HG03139 (cell line): Measurements from ENCODE around the gene ECM1.

ENCODE experiments used
- ATAC-seq: cut with Tn5 transposase; IDR thresholded peaks from one replicate; pipeline ENCODE4 v1.9.1; 2021; ENCODE audit not compliant: unreplicated experiment

The ECM1 gene

DNA sequence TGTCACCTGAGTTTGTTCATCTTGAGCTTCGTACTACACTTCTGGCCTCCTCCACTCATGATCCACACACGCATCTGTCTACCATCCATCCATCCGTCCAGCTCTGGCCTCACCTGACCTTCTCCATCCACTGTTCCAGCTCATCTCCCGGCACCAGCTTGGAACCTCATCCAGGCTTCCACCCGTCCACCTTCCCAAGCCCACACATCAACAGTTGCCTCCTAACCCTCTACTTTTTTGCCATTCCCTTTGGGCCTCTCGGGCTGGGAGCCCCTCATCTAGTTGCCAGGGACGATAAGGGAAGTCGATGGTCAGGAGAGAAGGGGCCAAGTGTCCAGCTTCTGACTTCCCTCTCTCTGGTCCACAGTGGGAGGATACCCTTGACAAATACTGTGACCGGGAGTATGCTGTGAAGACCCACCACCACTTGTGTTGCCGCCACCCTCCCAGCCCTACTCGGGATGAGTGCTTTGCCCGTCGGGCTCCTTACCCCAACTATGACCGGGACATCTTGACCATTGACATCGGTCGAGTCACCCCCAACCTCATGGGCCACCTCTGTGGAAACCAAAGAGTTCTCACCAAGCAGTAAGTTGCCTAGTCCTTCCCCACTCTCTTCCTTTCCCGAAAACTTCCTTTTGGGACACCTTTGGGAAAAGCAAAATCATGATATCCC, 4.2 kb downstream of the ECM1 start:
- no peak for ATAC-seq

DNA sequence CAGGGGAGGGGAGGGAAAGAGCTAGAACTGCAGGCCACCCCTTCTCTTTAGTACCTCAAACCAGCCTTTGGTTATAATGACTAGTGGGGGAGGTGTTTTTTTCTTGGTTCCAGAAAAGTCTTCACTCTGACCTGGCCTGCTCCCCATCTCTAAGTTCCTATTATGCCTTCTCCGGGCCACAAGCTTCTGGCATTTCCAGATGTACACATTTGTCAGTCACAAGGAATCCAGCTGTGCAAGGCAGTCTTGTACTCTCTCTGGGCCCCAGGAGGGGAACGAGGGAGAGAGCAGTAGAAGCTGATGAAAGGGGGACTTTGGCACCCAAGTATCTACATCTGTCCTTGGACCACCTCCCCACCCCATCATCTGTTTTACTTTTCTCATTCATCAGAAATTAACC, 4.9 kb downstream of the ECM1 start:
- no peak for ATAC-seq

DNA sequence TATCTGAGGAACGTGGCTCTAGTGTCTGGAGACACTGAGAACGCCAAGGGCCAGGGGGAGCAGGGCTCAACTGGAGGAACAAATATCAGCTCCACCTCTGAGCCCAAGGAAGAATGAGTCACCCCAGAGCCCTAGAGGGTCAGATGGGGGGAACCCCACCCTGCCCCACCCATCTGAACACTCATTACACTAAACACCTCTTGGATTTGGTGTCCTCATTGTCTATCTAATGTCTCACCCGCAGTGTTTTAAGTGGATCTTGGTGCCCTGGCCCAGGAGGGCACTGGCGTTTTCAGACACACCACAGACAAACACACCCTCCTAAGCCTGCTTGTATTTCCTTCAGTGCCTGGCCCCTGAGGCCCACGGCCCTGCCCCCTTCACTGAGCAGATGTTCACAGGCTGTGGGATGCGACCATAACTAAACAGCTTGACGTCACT, 5.5 kb downstream of the ECM1 start:
- no peak for ATAC-seq

DNA sequence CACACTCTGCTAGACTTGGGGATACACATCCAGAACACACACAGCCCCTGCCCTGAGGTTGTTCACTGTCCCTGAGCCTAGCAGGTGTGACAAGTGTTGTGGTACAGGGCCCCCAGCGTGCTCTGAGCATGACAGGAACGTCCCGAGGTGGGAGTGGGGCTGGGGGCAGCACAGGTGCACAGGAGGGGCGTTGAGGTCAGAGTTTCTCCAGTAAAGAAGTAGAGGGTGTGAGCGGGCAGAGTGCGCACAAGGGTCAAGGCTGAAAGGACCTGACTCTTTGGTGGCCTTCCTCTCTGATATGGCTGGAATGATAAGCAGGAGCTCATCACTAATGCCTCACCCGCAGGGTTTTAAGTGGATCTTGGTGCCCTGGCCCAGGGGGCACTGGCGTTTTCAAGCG, 6.4 kb downstream of the ECM1 start:
- ATAC-seq: no peak

DNA sequence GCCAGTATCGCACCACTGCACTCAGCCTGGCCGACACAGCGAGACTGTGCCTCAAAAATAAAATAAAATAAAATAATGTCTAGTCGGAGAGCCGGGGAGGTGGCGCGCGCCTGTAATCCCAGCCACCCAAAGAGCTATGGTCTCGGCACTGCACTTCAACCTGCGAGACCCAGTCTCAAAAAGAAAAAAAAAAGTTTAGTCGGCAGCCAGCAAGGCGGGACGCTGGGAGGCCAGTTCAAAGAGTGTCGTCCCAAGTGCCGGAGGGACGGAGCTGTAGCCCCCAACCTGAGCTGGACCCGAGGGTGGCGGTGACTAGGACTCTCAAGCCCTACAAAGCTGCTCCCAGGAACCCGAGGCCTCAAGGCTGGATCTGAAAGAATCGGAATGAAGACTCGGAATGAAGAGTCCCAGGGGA, 7.0 kb downstream of the ECM1 start:
- no peak for ATAC-seq

DNA sequence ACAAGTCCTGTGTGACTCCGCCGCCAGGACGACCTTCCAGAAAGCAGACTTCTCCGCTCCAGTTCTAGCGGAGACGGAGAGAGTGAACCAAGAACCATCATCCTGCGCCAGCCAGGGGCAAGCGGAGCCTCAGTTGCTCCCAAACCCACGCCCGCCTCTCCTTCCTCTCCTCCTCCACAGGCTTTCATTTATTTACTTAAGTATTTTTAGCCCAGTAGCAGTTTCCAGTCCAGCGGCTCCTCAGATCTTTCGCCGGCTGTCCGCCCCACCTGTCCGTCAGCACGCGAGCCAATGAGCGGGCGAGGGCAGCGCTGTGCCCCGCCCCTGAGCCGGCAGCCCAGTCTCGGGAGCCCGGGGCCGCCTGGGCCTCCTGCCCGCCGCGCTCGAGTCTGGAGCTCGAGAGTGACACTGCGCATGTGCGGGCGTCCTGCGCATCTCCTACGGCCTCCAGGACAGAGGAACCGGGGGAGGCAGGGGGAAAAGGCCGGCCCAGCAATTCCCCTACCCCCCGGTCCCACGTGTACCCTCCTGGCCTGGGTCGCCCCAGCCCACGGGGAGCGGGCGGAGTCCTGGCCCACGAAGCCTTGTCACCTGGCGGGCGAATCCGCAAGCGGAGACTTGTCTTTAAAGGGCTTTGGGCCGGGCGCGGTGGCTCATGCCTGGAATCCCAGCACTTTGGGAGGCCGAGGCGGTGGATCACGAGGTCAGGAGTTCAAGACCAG, 7.6 kb downstream of the ECM1 start, which contains the start of gene FALEC:
Gene FALEC, plus strand, starts transcription at position 425 of the 722 bp plus-strand sequence.
- peak; percentile 91 for ATAC-seq

DNA sequence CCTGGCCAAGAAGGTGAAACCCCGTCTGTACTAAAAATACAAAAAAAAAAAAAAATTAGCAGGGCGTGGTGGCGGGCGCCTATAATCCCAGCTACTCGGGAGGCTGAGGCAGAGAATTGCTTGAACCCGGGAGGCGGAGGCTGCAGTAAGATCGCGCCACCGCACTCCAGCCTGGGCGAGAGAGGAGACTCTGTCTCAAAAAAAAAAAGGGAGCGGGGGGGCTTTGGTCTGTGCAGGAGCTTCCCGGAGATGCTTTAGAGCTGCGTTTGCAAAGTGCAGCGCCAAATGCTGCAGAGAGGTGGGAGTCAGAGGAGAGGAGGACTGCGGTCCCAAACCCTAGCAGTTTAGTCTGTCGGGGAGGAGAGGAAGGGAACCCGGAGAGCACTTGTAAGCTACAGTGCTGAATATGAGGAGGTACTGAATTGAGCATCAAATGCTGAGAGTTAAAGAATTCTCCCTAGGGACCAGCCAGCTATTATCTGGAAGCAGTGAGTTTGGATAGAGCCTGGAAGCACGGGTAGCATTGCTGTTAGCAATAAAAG, 8.2 kb downstream of the ECM1 start:
- ATAC-seq: no peak

DNA sequence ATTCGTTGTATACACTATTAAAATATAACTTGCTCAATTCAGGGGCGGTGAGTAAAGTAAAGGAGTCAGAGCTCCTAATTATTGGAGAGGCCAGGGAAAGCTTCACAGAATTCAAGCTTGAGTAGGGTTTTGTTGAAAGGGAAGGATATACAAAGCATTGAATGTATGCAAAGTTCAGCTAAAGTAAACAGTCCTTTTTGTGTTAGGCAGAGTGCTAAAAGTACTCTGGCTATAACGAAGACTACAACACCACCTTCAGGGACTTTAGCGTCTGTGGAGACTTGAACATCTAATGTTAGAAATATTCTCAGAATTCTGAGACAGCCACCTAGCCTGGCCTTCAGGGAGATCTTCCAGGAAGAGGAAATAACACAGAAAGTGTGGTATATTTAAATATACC, 8.7 kb downstream of the ECM1 start:
- ATAC-seq: no peak

DNA sequence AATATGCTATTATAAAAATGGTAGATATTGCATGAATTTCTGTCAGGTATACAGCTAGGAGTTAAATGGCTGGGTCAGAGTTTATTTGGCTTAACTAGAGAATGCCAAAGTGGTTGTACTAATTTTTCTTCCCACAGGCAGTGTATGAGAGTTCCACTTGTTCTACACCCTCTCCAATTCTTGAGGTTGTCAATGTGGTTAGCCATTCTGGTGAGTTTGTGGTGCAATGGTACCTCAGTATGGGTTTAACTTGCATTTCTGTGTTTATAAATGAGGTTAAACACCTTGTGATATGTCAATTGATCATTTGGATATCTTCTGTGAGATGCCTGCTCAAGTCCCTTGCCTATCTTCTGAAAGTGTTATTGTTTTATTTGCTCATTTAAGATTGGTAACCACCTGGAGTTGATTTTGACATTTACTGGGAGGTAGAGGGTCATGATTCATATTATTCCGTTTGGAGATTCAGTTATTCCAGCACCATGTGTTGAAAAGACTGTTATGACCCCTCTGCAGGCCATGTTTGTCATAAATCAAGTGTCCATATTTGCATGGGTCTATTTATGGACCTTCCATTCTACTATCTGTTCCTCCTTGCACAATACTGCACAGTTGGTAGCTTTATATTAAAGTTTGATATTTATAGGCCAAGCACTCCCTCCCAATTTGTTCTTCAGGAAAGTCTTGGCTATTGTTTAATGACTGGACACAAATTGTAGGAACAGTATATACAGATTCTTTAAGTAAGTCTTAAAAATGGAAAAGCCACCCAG, 13.5 kb downstream of the ECM1 start:
- no peak for ATAC-seq

DNA sequence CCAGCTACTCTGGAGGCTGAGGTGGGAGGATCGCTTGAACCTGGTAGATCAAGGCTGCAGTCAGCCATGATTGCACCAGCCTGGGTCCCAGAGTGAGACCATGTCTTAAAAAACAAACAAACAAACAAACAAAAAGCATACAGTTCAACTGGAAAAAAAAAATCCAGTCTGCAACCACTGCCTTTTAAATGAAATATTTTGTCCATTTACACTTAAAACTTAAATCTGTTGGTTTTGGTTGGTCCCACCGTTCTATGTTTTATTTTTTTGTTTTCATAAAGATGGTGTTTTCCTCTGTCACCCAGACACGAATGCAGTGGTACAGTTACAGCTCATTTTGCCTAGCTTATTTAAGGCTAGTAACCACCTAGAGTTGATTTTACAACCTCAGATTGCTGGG, 17.4 kb downstream of the ECM1 start:
- ATAC-seq: no peak

DNA sequence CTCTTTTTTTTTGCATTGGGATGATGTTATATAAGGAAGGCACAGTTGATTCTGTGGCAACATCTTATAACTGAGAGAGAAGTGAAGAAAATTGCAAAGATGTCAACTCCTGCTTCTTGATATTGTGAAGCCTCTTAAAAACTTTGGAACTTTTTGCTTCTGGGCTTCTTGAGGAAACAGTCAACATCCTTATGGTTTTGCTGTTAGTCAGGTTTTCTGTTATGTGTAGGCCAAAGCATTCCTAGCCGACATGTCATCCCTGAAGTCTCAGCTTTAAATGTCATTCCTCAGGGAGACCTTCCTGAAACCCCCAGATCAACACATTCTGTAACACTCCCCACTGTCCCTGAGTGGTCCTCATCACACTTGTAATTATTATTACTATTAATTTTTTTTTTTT, 20.3 kb downstream of the ECM1 start:
- ATAC-seq: no peak

DNA sequence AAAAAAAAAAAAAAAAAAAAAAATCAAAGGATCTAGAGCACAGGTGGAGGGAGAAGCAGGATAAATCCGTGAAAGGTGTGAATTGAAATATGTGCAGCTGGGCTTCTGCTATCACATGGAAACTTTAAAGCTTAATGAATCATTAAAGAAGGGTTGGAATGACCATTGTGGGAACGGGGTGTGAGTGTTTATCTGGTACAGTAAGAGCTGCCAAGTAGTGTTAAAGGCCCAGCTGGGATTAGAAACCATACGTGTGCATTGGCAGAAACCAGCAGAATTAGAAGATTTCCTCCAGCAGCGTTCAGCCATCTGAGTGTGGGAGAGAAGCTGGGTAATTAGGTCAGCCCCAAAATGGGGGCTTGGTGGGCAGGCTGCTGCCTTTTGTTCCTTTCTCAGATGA, 21.1 kb downstream of the ECM1 start:
- ATAC-seq: no peak

DNA sequence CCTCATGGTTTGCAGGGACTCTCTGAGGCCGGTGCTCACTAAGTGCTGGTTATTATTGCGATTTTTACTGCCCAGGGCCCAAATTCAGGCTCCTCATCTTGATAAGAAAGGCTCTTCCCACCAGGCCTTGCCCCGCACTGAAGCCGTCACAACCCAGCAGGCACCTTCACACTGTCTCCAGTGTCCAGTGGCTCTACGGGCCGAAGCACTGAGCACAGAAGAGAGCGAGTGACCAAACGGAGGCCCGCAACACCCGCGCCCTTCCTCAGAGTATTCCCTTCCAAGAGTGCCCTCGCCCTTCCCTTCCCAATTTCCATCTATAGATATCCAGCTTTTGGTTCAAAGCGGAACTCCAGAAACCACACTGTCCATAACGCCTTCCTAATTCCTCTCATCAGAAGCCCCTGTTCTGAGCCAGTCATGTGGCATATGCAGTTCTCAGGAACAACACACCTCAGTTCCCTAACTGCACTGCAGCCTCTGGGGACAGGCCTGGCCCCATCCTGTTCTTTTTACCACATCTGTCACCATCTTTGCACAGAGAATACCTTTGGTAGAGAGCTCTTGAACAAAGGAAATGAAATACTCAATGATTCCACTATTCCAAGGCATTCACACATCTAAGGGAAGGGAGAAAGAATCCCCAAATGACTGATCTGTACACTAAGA, 22.7 kb downstream of the ECM1 start:
- ATAC-seq: no peak

DNA sequence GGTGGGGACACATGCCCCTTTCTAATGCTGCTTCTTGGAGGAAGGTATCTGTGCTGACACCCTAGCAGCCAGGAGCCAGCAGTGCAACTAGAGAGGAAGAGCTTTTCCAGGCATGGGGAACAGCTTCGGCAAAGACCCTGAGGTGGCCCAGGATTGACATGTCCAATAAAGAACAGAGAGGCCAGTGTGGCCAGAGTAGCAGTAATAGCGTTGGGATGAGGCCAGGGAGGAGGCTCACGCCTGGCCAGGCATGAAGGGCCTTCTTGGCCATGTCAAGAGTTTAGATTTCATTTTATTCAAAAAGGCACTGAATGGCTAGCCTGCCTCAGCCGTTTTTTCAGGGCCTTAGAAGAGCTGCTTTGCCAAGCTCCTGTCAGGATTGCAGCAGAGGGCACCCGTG, 25.0 kb downstream of the ECM1 start:
- ATAC-seq: no peak

DNA sequence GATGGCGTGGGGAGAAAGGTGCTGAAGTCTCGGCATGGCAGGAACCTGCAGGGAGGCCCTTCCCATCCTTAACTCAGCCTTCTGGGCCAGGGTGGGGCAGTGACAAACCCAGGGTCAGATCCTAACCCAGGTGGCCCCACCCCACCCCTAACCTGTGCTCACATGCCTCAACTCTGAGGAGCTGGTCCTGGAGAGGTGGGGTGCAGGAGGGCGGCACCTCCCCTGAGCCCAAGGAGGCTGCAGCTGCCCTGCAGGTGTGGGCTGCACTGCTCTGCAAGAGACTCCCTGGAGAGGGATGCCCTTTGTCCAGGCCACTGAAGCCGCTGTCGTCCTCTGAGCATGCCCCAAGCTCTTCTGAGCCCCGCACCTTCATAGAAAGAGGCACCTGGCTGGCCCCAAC, 26.1 kb downstream of the ECM1 start:
- ATAC-seq: no peak

DNA sequence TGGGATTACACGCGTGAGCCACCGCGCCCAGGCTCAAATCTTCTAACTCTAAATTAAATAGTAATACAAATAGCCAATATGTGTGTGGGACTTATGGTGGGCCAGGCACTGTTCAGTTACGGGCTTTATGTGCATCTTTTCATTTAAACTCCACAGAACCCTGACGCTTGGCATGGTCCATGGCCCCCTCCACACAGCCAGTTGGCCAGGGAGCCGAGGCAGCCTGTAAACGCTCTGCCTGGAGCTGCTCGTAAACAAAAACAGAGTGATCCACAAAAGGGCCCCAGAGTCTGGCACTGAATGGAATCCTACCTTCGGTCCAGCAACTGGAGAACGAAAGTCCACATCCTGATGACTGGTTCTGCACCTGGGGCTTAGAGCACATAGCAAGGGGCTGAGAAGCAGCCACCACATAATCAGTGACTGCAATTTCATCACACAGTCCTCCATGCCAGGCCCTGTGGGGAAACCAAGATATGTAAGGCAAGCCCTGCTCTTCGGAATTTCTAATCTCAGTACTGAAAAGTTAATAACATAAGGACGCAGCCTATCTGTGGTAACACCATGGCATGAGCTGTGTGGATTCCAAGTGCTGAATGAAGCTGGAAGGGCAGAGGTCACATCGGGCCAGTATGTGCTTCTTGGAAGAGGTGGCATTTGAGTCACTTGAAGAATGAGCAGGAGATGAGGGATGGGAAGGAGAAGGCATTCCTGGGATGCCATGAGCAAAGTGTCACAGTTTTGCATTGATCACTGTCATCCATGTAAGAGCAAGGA, 27.8 kb downstream of the ECM1 start:
- no peak for ATAC-seq

DNA sequence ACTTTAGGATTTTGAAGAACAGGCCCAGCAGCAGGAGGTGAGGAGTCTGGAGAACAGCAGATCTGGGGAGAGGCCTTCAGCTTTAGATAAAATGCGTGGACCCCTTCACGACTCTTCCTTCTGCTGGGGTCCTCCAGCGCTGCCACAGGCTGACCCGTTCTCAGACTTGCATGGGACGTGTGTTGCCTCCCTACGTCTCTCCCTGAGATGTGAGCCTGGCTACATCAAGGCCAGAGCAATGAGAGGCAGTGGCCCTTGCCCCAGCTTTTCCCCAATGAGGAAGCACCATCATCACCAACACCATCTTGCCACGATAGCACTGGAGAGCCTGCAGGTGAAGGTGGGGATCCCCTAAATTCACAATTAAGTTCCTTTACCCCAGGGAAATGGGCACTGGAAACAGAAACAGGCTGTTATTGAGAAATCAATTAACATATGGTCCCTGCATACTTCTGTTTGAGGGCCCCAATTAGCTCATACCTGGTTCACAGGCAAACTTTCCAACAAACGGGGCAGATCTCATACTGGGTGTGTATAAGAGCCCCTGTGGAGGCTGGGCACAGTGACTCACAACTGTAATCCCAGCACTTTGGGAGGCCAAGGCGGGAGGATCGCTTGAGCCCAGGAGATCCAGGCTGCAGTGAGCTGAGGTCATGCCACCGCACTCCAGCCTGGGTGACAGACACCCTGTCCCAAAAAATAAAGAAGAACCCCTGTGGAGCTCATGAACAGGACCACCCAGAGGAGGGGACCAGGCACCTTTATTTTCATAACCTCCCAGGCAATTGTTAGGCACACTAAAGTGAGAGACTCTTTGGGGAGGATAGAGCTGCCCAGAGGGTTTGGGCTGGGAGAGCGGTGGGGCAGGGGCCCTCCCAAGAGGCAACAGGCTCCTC, 29.2 kb downstream of the ECM1 start:
- ATAC-seq: no peak

DNA sequence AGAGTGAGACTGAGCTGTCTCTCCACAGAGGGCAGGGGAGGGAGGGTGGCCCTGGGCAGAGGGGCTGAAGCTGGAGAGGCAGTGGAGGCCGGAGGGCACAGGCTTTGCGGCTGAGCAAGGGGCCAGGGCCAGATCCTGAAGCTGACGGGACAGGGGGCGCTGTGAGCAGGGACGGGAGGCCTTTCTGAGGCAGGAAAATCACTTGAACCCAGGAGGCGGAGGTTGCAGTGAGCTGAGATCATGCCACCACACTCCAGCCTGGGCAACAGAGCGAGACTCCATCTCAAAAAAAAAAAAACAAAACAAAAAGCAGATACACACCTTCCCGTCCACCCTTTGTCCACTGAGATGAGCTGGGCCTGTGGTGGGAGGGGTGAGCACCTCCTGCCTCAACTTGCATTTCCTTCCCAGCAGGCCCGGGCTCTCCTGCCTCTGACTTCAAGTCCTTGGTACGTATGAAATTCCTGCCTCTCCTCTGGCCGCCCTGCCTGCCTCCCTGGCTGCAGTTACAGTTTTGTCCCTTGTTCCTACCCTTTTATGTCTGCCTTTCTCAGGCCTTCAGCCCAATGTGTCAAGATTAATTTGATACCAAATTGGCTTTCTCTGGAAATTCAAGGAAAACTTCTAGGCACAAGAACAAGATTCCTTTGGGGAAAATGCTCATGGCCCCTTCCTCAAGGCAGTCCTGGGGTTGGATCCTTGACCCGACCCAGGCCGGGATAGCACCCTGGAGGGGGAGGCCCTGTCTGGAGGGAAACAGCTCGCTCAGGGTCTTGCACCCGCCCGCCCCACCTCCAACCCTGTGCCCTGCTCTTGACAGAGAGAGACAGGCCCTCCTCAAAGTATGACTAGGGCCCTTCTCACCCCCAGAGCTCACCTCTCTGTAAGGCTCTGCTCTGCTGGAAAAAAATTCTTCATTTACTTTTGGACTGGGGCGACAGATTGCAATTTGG, 30.1 kb downstream of the ECM1 start:
- ATAC-seq: no peak
